Panc1 (cell line): Measurements from ENCODE around the gene TBC1D2.

Source experiments
- REST ChIP-seq, 2 experiments: IDR thresholded peaks; 2 replicates each; pipeline ENCODE4 v1.6.1; 2011 to 2012; ENCODE audit warnings: low read depth in 2 of 2, control low read depth in 1 of 2, low read length in 1 of 2, mild to moderate bottlenecking in 1 of 2, moderate library complexity in 1 of 2; ENCODE audit not compliant: insufficient read depth in 1 of 2
- TF ChIP-seq, protein P1 (sequence below): fragments of 450-650 bp; IDR thresholded peaks from 2 replicates; pipeline ENCODE4 v1.5.1; 2017; ENCODE audit warnings: mild to moderate bottlenecking

DNA sequence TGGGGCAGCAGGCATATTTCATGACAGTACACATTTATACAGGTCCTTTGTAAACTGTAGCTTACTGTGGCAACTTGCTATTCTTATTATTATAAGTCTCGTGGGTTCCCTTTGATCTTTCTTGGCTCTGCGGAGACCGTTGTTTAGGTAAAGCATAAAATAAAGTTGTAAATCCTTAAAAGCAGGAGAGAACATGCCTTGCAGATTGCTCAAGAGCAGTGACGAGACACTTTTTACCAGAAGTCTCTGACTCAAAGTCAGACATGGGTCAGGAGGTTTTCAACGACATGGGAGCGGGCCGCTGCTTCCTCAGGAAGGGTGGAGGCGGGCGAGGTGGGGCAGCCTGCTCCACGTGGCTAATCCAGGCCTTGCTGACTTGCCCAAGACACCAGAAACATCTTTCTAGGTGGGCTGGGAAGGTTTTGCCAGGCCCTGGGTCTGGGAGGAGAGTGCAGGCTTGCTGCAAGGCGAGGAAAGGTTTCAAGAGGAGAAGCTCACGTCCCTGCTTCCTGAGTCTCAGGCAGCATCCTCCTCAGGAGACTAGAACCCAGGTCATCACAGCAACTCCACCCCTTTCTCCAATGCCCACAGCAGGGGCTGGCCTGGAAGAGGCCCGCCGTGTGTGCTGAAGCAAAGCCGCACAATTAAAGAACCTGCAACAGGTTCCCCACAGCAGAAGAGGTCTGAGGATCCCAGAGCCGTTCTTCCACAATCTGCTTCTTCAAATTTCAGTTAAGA is 6.5 kb downstream of the TBC1D2 start:
- TF ChIP-seq, protein P1, sequence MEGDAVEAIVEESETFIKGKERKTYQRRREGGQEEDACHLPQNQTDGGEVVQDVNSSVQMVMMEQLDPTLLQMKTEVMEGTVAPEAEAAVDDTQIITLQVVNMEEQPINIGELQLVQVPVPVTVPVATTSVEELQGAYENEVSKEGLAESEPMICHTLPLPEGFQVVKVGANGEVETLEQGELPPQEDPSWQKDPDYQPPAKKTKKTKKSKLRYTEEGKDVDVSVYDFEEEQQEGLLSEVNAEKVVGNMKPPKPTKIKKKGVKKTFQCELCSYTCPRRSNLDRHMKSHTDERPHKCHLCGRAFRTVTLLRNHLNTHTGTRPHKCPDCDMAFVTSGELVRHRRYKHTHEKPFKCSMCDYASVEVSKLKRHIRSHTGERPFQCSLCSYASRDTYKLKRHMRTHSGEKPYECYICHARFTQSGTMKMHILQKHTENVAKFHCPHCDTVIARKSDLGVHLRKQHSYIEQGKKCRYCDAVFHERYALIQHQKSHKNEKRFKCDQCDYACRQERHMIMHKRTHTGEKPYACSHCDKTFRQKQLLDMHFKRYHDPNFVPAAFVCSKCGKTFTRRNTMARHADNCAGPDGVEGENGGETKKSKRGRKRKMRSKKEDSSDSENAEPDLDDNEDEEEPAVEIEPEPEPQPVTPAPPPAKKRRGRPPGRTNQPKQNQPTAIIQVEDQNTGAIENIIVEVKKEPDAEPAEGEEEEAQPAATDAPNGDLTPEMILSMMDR, result no peak
- no peak for TF ChIP-seq REST (IDR thresholded peaks at IDR 0.05; ENCODE audit: insufficient read depth in 1 of 2, low read depth in 2 of 2, low read length in 1 of 2)
